ENCODE results near the gene C19orf44. TPM values are rescaled to one million over a fixed set of nuclear protein-coding genes. Genes with fewer than 3 reads are reported as not detected.

Gene C19orf44
- polyA plus RNA-seq, 1 experiment, result 2.3 TPM

GRCh38 chr19:16520986-16521624 is 24.9 kb downstream of the C19orf44 start:
- POLR2A ChIA-PET, result no interaction called here
- TF ChIP-seq CTCF (IDR thresholded peaks at IDR 0.05; ENCODE audit: low read depth, low read length), result no peak
- Histone ChIP-seq H3K27ac (ENCODE audit: low read depth, low read length) (no peak overlapping the region), H3K27me3 (ENCODE audit: control insufficient read depth, insufficient read depth, low read length) (no peaks in the 10 kb centered on the region), H3K9me3 (ENCODE audit: control insufficient read depth, insufficient read depth, low read length) (no peaks in the 10 kb centered on the region; the same call in 1 of the 2 replicates), H3K4me3 (ENCODE audit: low read depth, low read length) (no peak overlapping the region)
- CTCF ChIA-PET, result no interaction called here
- DNase-seq (ENCODE audit: low read depth, low spot score), result no peak

- Histone ChIP-seq H3K27me3 (ENCODE audit: control insufficient read depth, insufficient read depth, low read length) (no peaks in the 10 kb centered on the region), H3K4me3 (ENCODE audit: low read depth, low read length) (no peak overlapping the region), H3K27ac (ENCODE audit: low read depth, low read length) (no peak overlapping the region), H3K9me3 (ENCODE audit: control insufficient read depth, insufficient read depth, low read length) (no peaks in the 10 kb centered on the region; the same call in 1 of the 2 replicates)
- POLR2A ChIA-PET, result interaction anchor here (0.7 kb wide), 1 partner anchor 53 kb away, joined by 7 read pairs; no protein-coding TSS in a partner anchor
- no peak for TF ChIP-seq CTCF (IDR thresholded peaks at IDR 0.05; ENCODE audit: low read depth, low read length)
- CTCF ChIA-PET, result interaction anchor here (0.6 kb wide), 1 partner anchor 15 kb away, joined by 3 read pairs; no protein-coding TSS in a partner anchor
- DNase-seq (ENCODE audit: low read depth, low spot score), result no peak
Measured at GRCh38 chr19:16521715-16522289, 25.6 kb downstream of the C19orf44 start.

GRCh38 chr19:16522559-16523377 is 26.6 kb downstream of the C19orf44 start:
- no peak for DNase-seq (ENCODE audit: low read depth, low spot score)
- H3K27ac ChIP-seq (ENCODE audit: low read depth, low read length), result no peak overlapping the region
- no peak for TF ChIP-seq CTCF (IDR thresholded peaks at IDR 0.05; ENCODE audit: low read depth, low read length)
- ChIA-PET POLR2A (interaction anchor here (0.7 kb wide), 1 partner anchor 53 kb away, joined by 7 read pairs; no protein-coding TSS in a partner anchor), CTCF (interaction anchor here (0.6 kb wide), 1 partner anchor 14 kb away, joined by 3 read pairs; no protein-coding TSS in a partner anchor)
- no peak overlapping the region for H3K4me3 ChIP-seq (ENCODE audit: low read depth, low read length)
- no peaks in the 10 kb centered on the region for H3K27me3 ChIP-seq (ENCODE audit: control insufficient read depth, insufficient read depth, low read length)
- no peaks in the 10 kb centered on the region; the same call in 1 of the 2 replicates for H3K9me3 ChIP-seq (ENCODE audit: control insufficient read depth, insufficient read depth, low read length)

GRCh38 chr19:16524991-16525734 is 29.0 kb downstream of the C19orf44 start:
- no peak for TF ChIP-seq CTCF (IDR thresholded peaks at IDR 0.05; ENCODE audit: low read depth, low read length)
- Histone ChIP-seq H3K27me3 (ENCODE audit: control insufficient read depth, insufficient read depth, low read length) (no peaks in the 10 kb centered on the region), H3K27ac (ENCODE audit: low read depth, low read length) (no peak overlapping the region), H3K4me3 (ENCODE audit: low read depth, low read length) (no peak overlapping the region), H3K9me3 (ENCODE audit: control insufficient read depth, insufficient read depth, low read length) (no peaks in the 10 kb centered on the region; the same call in 1 of the 2 replicates)
- no peak for DNase-seq (ENCODE audit: low read depth, low spot score)
- ChIA-PET CTCF (no interaction called here), POLR2A (interaction anchor here (1.0 kb wide), 1 partner anchor 17 kb away, joined by 4 read pairs; the partner anchor contains the start of gene CHERP)
